Nephron (organoid): ENCODE measurements around the gene PTPRD.

ENCODE experiments used
- H3K27ac Mint-ChIP-seq, 3 experiments: 2 replicates each; pipeline ENCODE4 v1.8.0; 2020; ENCODE audit warnings: mixed read lengths in 3 of 3, mild to moderate bottlenecking in 2 of 3, moderate library complexity in 1 of 3
- H3K27me3 Mint-ChIP-seq: 2 replicates; pipeline ENCODE4 v1.8.0; 2021; ENCODE audit warnings: low read depth, mild to moderate bottlenecking, moderate library complexity, mixed read lengths
- H3K36me3 Mint-ChIP-seq: 2 replicates; pipeline ENCODE4 v1.8.0; 2020; ENCODE audit warnings: low read depth, mixed read lengths
- H3K4me1 Mint-ChIP-seq: 2 replicates; pipeline ENCODE4 v1.8.0; 2020; ENCODE audit warnings: mixed read lengths
- H3K4me3 Mint-ChIP-seq, 3 experiments: 2 replicates each; pipeline ENCODE4 v1.8.0; 2020; ENCODE audit warnings: mild to moderate bottlenecking in 3 of 3, mixed read lengths in 3 of 3, moderate library complexity in 2 of 3
- H3K9me3 Mint-ChIP-seq: 2 replicates; pipeline ENCODE4 v1.8.0; 2020; ENCODE audit warnings: mixed read lengths
- CTCF ChIP-seq, 3 experiments: fragments of 200-600 bp; sonication (generic); IDR thresholded peaks; one replicate each; pipeline ENCODE4 v1.5.0; 2021; ENCODE audit warnings: antibody characterized with exemption in 3 of 3; ENCODE audit not compliant: unreplicated experiment in 3 of 3

Gene PTPRD

GRCh38 chr9:10586407-10586806 is 26.4 kb downstream of the PTPRD start:
- Mint-ChIP-seq H3K27me3 (no peaks in the 10 kb centered on the region), H3K9me3 (no peaks in the 10 kb centered on the region), H3K36me3 (no peaks in the 10 kb centered on the region), H3K4me3 (no peak overlapping the region), H3K27ac (no peak overlapping the region), H3K4me1 (no peaks in the 10 kb centered on the region)
- no peak for TF ChIP-seq CTCF (IDR thresholded peaks at IDR 0.05; ENCODE audit: unreplicated experiment in 3 of 3)

DNA sequence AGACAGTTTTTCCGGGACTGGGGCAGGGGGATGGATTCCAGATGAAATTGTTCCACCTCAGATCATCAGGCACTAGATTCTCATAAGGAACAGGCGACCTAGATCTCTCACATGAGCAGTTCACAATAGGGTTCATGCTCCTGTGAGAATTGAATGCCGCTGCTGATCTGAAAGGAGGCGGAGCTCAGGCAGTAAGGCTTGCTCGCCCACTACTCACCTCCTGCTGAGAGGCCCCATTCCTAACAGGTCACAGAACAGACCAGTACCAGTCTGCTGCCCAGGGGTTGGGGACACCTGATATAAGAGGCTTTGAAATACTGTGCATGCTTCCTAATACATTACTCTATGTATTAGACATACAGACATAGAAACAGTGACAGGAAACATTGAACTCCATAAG is 41.1 kb downstream of the PTPRD start:
- Mint-ChIP-seq H3K27me3 (no peaks in the 10 kb centered on the region), H3K36me3 (no peaks in the 10 kb centered on the region), H3K4me1 (no peaks in the 10 kb centered on the region), H3K9me3 (no peaks in the 10 kb centered on the region), H3K4me3 (no peak overlapping the region), H3K27ac (no peak overlapping the region)
- TF ChIP-seq CTCF (IDR thresholded peaks at IDR 0.05; ENCODE audit: unreplicated experiment in 3 of 3), result no peak

DNA sequence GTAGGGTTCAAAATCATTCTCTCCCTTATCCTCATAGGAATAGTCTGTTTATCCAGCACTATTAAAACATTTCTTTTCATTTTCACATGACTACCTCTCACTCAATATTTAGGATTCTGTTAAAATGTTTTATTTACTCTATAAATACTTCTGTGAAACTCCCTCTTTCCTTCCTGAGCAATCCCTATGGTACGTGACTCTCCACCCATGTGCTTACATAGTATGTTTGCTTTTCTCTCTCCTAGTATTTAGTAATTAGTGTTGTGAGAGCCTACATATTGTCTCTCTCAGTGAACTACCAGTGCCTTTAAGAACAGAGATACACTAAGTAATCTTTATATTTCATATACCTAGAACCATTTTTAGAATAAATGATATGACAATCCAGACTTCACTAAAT is 46.0 kb downstream of the PTPRD start:
- no peak for TF ChIP-seq CTCF (IDR thresholded peaks at IDR 0.05; ENCODE audit: unreplicated experiment in 3 of 3)
- Mint-ChIP-seq H3K27ac (no peak overlapping the region), H3K9me3 (no peaks in the 10 kb centered on the region), H3K4me3 (no peak overlapping the region), H3K27me3 (no peaks in the 10 kb centered on the region), H3K4me1 (no peaks in the 10 kb centered on the region), H3K36me3 (no peaks in the 10 kb centered on the region)

DNA sequence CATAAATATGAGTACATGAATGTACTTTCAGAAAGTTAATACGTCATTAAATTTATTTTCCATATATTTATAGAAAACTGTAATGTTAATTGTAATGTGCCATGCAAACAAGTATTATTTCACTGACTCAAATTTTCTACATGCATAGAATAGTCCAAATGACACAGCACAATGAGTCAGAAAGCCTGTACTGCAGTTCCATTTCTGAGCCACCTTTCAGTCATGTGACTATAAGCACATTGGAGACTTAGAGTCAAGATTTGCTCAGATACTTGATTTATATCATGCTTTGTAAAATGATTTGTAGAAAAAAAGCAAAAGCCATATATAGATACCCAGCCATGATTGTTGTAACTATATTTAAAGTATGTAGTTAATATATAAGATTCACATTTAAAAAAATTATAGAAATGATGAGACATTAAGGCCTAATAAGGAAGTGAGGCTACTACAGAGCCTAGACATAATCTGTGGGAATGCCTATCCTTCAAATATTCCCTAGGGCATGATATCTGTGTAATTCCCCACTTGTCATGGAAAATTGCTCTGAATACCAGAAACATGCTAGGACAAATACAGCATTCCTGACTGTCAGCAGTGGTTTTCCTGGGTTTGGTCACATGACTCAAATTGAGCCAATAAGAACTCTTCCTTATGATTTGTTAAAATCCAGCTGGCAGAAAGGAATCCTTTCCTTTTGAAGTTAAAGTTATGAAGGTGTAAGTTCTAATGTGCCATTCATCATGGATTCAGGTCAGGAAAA is 50.0 kb downstream of the PTPRD start:
- Mint-ChIP-seq H3K4me3 (no peak overlapping the region), H3K9me3 (no peaks in the 10 kb centered on the region), H3K27me3 (no peaks in the 10 kb centered on the region), H3K27ac (no peak overlapping the region), H3K36me3 (no peaks in the 10 kb centered on the region), H3K4me1 (no peaks in the 10 kb centered on the region)
- TF ChIP-seq CTCF (IDR thresholded peaks at IDR 0.05; ENCODE audit: unreplicated experiment in 3 of 3), result no peak

GRCh38 chr9:10548348-10548747 is 64.5 kb downstream of the PTPRD start:
- Mint-ChIP-seq H3K27ac (no peak overlapping the region), H3K27me3 (no peaks in the 10 kb centered on the region), H3K4me3 (no peak overlapping the region), H3K4me1 (no peaks in the 10 kb centered on the region), H3K9me3 (no peaks in the 10 kb centered on the region), H3K36me3 (no peaks in the 10 kb centered on the region)
- TF ChIP-seq CTCF (IDR thresholded peaks at IDR 0.05; ENCODE audit: unreplicated experiment in 3 of 3), result no peak

DNA sequence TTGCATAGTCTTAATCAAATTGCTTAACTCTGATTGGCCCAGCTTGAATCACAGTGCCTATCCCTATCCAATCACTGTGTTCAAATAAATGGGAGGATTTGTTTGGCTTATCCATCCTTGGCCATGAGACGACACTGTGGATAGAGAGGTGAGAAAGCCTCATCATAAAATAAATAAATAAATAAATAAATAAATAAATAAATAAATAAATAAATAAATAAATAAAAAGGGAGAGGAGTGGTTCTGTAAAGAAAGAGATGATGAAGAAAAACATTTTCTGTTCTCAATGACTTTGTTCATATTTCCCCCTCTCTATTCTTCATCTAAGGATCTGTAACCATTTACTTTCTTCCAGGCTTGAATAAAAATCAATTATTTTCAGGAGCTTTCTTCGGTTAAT is 74.7 kb downstream of the PTPRD start:
- H3K9me3 Mint-ChIP-seq, result no peaks in the 10 kb centered on the region
- H3K27me3 Mint-ChIP-seq, result no peaks in the 10 kb centered on the region
- TF ChIP-seq CTCF (IDR thresholded peaks at IDR 0.05; ENCODE audit: unreplicated experiment in 3 of 3), result no peak
- H3K27ac Mint-ChIP-seq, result no peak overlapping the region
- no peaks in the 10 kb centered on the region for H3K36me3 Mint-ChIP-seq
- H3K4me3 Mint-ChIP-seq, result no peak overlapping the region
- no peaks in the 10 kb centered on the region for H3K4me1 Mint-ChIP-seq
